ENCODE data around the gene MMP11.
"Not testable (repeated sequence)": the region's sequence is repeated elsewhere in the genome, so short reads cannot be mapped to it uniquely, and the experiment has no call there.

The MMP11 gene, protein sequence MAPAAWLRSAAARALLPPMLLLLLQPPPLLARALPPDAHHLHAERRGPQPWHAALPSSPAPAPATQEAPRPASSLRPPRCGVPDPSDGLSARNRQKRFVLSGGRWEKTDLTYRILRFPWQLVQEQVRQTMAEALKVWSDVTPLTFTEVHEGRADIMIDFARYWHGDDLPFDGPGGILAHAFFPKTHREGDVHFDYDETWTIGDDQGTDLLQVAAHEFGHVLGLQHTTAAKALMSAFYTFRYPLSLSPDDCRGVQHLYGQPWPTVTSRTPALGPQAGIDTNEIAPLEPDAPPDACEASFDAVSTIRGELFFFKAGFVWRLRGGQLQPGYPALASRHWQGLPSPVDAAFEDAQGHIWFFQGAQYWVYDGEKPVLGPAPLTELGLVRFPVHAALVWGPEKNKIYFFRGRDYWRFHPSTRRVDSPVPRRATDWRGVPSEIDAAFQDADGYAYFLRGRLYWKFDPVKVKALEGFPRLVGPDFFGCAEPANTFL

DNA sequence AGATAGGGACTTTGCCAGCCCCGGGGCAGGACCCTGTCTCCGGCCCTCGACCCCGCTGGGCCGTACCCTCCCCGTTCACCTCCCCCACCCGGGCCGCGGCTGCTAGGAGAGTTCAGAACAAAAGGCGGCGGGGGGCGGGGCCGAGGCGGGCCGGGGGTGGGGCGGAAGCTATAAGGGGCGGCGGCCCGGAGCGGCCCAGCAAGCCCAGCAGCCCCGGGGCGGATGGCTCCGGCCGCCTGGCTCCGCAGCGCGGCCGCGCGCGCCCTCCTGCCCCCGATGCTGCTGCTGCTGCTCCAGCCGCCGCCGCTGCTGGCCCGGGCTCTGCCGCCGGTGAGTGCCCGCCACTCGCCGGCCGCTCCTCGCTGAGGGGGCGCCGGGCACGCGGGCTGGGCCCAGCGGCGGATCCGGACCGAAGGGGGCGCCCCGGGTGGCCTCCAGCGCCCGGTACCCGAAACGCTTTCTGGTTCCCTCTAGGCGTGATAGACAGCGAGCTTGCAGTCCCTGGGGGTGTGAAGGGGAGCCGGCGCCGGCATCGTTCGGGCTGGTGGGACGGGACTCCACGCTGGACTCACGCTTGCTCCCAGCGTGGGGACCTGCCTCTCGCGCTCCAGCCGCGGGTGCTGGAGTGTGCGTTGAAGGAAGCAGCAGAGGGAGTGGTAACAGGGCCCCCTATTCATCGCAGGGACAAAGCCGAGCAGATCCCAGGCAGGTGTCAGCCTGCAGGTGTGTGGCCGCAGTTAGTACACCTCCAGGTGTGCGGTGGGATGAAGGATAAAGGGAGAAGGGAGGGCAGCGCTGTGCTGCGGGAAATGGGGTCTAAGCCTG is at the start of gene MMP11:
TSS of gene MMP11 (plus strand) at position 201 of the 825 bp plus-strand sequence. CDS start at position 223, 22 bp downstream.
- DNase-seq (ENCODE audit: low spot score) = peak; percentile 91

- not testable (repeated sequence) for DNase-seq (ENCODE audit: low spot score)
Measured at GRCh38 chr22:23728108-23728507, 44.5 kb upstream of the MMP11 start.

DNA sequence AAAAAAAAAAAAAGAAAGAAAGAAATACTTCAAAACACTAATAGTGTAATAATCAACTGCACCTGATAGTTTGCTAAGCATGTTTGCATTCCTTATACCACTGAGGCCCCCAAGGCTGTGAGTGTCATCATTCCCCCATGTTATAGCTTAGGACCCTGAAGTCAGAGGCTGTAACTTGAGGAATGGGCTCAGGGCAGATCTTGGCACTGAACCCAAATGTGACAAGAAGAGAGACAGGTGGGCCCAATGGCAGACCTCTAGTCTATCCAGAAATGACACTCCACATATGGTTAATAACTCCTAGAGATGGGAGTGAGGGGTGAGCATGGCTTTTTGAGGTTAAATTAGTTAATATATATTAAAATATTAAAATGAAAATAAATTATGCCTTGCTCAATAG is 35.0 kb upstream of the MMP11 start:
- no peak for DNase-seq (ENCODE audit: low spot score)

DNA sequence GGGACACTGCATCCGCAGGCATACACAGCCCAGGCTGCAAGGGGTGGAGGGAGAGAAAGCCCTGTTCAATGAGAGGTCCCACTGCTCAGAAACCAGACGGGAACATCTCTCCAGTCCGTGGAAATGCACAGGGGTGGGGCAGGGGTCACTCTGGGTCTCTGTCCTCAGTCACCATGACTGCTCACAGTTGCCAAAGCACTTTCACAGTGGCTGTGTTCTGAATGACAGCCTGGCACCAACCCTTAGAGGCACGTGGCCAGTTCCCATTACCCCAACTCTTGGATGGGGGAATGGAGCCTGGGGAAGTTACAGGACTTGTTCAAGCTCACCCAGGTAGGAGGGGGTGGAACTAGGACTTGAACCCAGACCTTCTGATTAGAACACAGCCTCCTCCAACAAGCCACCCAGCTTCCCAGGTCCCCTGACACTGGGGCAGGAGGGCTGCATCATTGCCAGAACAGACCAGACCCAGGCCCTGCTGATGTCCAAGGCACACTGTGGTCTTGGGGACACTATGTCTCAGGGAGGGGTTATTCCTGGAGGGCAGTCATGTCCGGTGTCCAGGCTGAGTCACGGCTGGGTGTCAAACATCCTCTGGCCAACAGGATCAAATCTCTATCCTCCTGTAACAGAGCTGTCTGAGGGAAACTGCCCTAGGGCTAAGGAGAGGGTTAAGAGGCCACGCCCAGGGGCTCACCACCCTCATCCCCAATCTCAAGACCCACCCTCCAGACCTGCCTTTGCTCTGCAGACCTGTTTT is 30.0 kb upstream of the MMP11 start:
- no peak for DNase-seq (ENCODE audit: low spot score)

DNA sequence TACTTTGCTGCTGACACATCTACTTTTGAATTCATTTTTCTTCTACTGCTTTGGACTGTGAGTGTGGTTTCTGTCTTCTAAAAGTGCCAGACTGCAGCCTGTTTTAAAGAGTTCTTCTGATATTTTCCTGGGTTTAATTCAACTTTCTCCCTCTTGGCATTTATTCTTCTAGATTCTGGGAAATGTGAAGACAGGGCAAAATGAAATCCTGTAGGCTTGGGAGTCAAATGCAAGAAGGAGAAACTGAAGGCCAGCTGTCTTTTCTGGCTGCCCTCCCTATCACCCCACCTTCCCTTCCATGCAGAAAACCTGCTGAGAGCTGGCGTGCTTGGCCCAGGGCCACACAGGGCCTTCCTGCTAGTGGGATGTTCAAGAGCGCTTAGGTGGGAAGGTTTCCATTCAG is 29.3 kb upstream of the MMP11 start:
- DNase-seq (ENCODE audit: low spot score) = no peak

DNA sequence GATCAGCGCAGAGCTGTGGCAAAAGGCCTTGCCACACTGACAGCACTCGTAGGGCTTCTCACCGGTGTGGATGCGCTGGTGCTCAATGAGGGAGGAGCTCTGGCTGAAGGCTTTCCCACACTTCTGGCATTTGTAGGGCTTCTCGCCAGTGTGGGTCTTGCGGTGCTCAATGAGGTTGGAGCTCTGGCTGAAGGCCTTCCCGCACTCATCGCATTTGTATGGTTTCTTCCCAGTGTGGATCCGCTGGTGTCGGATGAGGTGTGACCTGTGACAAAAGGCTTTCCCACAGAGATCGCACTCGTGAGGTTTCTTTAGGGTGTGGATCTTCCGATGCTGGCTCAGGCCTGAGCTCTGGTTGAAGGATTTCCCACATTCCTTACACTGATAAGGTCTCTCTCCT is 28.6 kb upstream of the MMP11 start:
- DNase-seq (ENCODE audit: low spot score) = no peak

DNA sequence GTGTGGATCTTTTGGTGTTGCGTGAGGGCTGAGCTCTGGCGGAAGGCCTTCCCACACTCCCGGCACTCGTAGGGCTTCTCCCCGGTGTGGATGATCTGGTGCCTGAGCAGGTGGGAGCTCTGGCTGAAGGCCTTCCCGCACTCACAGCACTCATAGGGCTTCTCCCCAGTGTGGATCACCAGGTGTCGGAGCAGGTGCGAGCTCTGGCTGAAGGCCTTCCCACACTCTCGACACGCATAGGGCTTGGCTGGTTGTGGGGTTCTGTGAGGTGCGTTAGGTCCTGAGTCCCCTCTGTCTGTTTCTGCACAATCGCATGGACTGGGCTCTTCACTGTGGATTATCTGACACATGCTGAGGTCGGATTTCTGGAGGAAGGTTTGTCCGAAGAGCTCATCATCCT is 28.2 kb upstream of the MMP11 start:
- no peak for DNase-seq (ENCODE audit: low spot score)

DNA sequence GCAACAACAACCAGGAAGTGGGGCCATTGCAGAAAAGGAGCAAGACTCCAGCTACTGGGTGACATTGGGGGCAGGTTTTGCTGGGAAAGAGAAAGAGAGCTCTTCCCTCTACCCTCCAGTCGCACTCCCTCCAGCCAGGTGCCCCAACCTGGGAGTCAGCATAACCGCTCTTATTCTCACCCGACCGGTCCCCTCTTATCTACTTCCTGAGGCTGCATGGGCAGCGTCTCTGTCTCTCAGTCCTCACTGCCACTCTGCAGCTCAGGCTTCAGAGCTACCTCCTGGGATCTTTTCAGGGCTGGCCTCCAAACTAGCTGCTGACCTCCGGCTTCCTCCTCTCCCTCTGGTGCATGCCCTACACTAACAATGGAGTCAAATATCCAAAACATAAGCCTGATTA is 26.9 kb upstream of the MMP11 start:
- DNase-seq (ENCODE audit: low spot score) = no peak

DNA sequence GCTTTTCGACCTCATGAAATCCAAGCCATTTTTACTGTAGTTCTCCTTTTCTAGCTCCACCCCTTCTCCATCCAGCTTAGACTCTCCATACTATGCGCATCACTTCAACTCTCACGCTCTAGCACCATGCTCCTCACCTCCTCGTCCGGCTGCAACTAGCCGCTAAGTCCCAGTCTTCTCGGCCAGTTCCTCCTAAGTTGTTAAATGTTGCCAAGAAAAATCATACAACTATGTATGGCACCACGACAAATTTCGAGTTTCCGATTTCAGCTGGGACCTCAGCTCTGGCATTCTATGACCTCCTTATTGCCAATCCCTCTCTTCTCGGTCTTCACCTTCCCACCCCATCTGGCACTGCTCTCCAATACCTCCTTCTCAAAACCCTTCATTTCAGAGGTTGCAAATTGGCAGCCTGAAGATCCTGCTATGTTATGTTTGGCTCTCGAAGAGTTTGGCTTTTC is 22.8 kb upstream of the MMP11 start:
- DNase-seq (ENCODE audit: low spot score) = no peak

DNA sequence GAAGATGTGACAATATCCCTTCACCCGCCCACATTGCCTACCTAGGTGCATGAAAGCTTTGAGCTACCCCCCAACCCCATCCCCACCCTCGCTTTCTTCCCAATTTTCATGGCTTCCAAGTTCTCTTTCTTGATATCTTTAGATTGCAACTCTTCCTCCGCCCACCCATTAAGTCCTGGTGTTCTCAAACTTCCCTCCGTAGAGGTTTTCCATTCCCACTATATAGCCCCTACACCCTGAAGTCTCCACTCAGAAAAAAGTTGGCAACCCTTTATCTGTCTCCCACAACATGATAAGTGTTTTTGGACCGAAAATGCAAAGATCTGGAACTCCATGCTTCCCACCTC is 22.3 kb upstream of the MMP11 start:
- no peak for DNase-seq (ENCODE audit: low spot score)

DNA sequence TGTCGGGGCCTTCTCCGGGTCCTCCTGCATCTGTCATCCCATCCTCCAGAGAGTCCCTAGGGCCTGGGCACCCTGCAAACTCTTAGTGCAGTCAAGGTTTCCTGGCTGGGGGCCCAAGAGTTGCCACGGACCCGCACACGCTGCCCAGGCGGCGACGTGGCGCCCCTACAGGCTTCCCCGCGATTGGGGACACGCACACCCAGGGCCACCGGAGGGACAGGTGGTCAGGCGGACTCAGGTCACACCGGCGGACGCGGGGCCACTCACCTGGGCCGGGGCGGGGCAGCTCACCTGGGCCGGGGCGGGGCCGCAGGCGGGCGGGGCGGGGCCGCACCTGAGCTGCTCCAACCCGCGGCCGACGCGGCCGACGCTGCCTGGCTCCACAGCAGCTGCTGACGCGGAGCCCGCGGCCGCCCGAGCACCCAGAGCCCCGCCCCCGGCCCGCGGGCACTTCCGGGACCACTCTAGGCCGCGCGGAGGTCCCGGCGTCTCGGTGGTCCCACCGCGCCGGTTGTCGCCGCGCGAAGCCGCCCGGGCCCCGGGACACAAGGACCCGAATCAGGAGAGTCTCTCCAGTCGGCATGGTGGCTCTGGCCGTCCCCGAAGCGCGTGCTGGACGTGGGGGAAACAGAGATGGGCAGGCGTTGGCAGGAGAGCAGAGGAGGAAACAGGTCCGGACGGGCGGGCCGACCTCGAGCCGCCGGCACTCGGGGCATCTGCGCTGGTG is 21.8 kb upstream of the MMP11 start, which contains the start of gene ZNF70:
TSS of gene ZNF70 (minus strand) at position 399 of the 727 bp plus-strand sequence. CDS start 5,972 bp downstream, outside the sequence.
- peak; percentile 94 for DNase-seq (ENCODE audit: low spot score)

GRCh38 chr22:23751441-23751996 is 21.1 kb upstream of the MMP11 start:
- no peak for DNase-seq (ENCODE audit: low spot score)

DNA sequence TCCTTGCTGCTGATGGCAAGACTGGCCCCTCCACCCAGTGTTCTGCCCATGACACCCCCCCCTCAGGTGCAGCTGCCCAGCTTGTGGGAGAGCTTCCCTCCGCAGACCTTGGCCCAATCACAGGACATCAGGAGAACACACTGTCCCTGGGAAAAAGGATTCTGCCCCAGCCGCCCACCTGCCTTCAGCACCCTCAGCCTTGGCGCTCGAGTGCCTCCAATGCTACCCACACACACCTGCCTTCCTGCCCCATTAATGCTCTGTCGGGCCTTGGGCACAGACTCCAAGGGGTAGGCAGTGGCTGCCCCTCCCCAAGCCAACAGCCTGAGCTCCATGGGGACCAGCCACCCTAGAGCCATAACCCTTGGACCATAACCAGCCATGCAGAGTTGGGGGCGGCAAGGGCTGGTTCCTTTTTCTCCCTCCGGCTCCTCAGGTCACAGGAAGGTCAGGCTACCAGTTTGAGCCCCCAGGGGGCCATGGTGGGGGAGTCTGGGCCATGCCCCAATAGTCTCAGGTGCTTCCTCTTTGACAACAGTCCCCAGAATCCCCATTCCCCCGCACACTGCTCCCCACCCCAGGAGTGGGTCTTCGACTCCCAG is 20.5 kb upstream of the MMP11 start:
- DNase-seq (ENCODE audit: low spot score) = no peak

GRCh38 chr22:23752750-23753149 is 19.9 kb upstream of the MMP11 start:
- DNase-seq (ENCODE audit: low spot score) = no peak

DNA sequence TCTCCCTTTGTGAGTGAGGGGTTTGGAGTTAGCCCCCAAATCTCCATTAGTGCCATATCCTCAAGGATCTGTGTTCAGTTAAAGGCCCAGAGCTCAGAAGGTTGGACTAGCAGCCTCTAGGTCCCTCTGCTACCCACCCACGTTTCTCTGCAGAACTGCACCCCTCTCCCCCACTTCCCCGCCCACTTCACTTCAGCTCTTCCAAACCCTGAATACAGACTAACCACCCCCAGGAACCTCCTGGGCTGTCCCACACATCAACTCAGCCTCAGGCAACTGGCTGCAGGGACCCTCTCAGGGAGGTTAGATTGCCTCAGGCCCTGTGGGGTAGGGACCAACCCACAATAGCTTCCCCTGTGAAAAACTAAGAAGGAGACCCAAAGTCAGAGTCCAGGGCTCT is 19.3 kb upstream of the MMP11 start:
- no peak for DNase-seq (ENCODE audit: low spot score)

GRCh38 chr22:23754220-23754919 is 18.3 kb upstream of the MMP11 start, which contains the start of gene VPREB3:
TSS of gene VPREB3 (minus strand) at chr22:23754425. CDS start at chr22:23754363, 62 bp downstream.
- no peak for DNase-seq (ENCODE audit: low spot score)

- no peak for DNase-seq (ENCODE audit: low spot score)
Measured at GRCh38 chr22:23754980-23755636, 17.5 kb upstream of the MMP11 start.

GRCh38 chr22:23755711-23756110 is 16.9 kb upstream of the MMP11 start:
- DNase-seq (ENCODE audit: low spot score) = no peak

- no peak for DNase-seq (ENCODE audit: low spot score)
Measured at GRCh38 chr22:23756891-23757290, 15.8 kb upstream of the MMP11 start.
